Muscle of leg (tissue), 11 donors: ENCODE measurements around the gene CTAG2. TPM values are rescaled to one million over a fixed set of nuclear protein-coding genes. Genes with fewer than 3 reads are reported as not detected.

Experiments
- DNase-seq: peaks from one replicate; pipeline ENCODE4 v3.0.0; 2013
- H3K27ac ChIP-seq: one replicate; pipeline ENCODE4 v1.5.1; 2013; ENCODE audit warnings: mild to moderate bottlenecking, low read length, control low read depth
- H3K27me3 ChIP-seq: one replicate; pipeline ENCODE4 v1.6.1; 2013; ENCODE audit warnings: low read length; ENCODE audit not compliant: control insufficient read depth, insufficient read depth
- H3K36me3 ChIP-seq: one replicate; pipeline ENCODE4 v1.6.1; 2013; ENCODE audit warnings: low read length; ENCODE audit not compliant: control insufficient read depth, insufficient read depth
- H3K4me1 ChIP-seq: one replicate; pipeline ENCODE4 v1.6.1; 2013; ENCODE audit warnings: low read length; ENCODE audit not compliant: control insufficient read depth, insufficient read depth
- H3K4me3 ChIP-seq: one replicate; pipeline ENCODE4 v1.5.1; 2013; ENCODE audit warnings: low read length, control low read depth
- H3K9me3 ChIP-seq: replicated peaks from 2 replicates; pipeline ENCODE4 v1.6.1; 2013; ENCODE audit warnings: low read depth, low read length; ENCODE audit not compliant: control insufficient read depth
- WGBS: methylation state at CpG from one replicate; pipeline ENCODE4 v1.1.5; 2013; ENCODE audit warnings: missing lambda C conversion rate; ENCODE audit not compliant: insufficient coverage; 5-methylcytosine and 5-hydroxymethylcytosine counted together
- polyA plus RNA-seq, 8 donors: library from polyadenylated mRNA; unstranded; fragments of 120-200 nt; gene quantifications; one replicate each; pipeline versions ENCODE4 v1.2.1 to v1.2.3, GENCODE V29; 2013; ENCODE audit warnings: inconsistent platforms in 1 of 8, low replicate concordance in 1 of 8; ENCODE audit not compliant: insufficient read length in 8 of 8, insufficient read depth in 1 of 8
- total RNA-seq: library from RNA; stranded (reverse); fragments of 120-200 nt; gene quantifications from one replicate; pipeline ENCODE4 v1.2.4, GENCODE V29; 2013

Gene CTAG2
- total and polyA plus RNA-seq, 9 donors: not detected

DNA sequence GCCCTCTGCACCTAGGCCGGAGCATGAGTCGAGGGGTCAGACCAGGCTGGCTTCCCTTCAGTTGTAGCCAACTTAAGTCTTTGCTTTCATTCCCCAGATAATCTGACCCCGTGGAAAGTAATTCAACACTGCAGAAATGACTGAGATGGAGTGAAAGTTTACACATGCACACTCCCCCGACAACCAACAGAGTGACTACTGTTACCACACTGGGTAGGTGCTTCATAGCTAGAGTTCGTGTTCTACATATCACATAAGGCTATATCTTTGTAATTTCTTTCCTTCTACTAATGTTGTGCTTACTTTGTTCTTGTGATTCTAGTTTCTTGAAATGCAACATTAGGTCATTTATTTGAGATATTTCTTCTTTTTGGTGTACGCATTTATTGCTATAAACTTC is 7.2 kb upstream of the CTAG2 start:
- DNase-seq: no peak
- H3K4me1 ChIP-seq: no peaks in the 10 kb centered on the region
- WGBS: 78% methylated on average over 2 of the region's 6 CpGs
- H3K27ac ChIP-seq: no peak overlapping the region
- H3K36me3 ChIP-seq: no peaks in the 10 kb centered on the region
- H3K27me3 ChIP-seq: no peaks in the 10 kb centered on the region
- H3K4me3 ChIP-seq: no peak overlapping the region
- H3K9me3 ChIP-seq: peaks cover 5% of the 10 kb centered on the region

DNA sequence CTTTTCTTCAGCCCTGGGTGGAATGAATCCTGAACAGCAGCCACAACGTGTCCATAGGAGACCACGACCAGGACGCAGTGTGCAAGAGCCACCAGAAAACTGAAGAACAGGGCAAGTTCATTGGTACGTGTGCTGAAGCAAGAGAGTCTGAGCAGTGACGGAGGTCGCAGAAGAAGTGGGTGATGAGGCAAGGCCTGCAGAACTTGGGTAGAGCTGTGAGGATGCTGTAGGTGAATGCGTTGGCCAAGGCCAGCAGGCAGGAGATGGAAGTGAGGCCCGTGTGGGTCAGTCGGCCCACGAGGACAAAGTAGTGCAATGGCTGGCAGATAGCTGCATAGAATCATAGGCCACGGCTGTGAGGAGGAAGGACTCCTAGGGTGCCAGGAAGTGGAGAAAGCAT is 5.6 kb upstream of the CTAG2 start:
- Histone ChIP-seq H3K36me3 (no peaks in the 10 kb centered on the region), H3K27me3 (no peaks in the 10 kb centered on the region), H3K9me3 (peaks cover 5% of the 10 kb centered on the region), H3K4me3 (no peak overlapping the region), H3K27ac (no peak overlapping the region), H3K4me1 (no peaks in the 10 kb centered on the region)
- DNase-seq: no peak
- 77% methylated on average over 11 of the region's 11 CpGs for WGBS

DNA sequence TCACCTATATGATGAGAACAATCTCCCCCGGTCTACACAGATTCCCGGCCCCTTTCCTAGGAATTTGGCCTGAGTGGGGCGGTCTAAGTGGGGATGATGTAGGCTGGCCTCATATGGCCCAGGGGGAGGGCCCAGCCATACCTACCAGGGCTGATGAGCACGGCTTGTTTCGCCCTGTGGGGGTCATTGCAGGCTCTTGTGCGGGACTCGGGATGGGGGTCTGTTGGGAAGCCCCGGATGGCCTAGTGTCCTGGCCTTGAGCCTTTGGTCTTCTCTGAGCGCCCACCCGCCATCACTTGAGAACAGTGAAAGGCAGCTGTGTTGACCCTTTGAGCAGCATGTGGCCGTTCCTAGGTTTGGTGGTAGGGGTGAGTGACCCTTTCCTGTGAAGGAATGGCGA is 4.8 kb upstream of the CTAG2 start:
- 94% methylated on average over 8 of the region's 12 CpGs for WGBS
- H3K36me3 ChIP-seq: no peaks in the 10 kb centered on the region

DNA sequence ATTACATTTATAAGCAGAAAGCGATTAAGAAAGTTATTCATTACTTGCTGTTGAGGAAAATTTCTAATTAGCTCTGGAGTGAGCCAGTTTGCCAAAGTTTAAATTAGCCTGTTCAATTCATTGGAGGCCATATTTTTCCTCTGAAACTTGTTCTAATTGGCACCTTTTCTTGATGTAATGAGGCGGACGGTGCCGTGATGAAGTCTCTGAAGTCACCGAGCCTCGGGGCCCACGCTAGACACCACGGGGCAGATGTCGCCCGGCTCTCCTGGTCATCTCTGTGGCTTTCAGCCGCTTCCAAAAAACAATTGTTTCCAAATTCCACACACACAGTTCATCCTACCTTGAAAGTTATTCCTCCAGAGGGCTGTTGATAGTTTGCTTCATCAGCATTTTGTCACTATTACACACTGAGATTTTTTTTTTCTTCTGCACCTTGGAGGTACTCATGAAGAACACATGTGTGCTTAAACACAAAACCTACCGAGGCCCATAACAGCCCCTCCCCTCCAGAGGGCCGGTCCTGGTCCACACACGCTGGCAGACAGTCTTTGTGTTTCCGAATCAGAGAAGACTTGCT is 3.9 kb upstream of the CTAG2 start:
- H3K27me3 ChIP-seq: no peaks in the 10 kb centered on the region
- H3K27ac ChIP-seq: no peak overlapping the region
- WGBS: 85% methylated on average over 11 of the region's 15 CpGs
- DNase-seq: no peak
- H3K9me3 ChIP-seq: peaks cover under 1% of the 10 kb centered on the region
- no peaks in the 10 kb centered on the region for H3K4me1 ChIP-seq
- no peaks in the 10 kb centered on the region for H3K36me3 ChIP-seq
- no peak overlapping the region for H3K4me3 ChIP-seq

More for the DNA sequence above, 4.8 kb upstream of the CTAG2 start:
- Histone ChIP-seq H3K4me1 (no peaks in the 10 kb centered on the region), H3K9me3 (peaks cover 5% of the 10 kb centered on the region), H3K27ac (no peak overlapping the region), H3K27me3 (no peaks in the 10 kb centered on the region), H3K4me3 (no peak overlapping the region)
- no peak for DNase-seq

DNA sequence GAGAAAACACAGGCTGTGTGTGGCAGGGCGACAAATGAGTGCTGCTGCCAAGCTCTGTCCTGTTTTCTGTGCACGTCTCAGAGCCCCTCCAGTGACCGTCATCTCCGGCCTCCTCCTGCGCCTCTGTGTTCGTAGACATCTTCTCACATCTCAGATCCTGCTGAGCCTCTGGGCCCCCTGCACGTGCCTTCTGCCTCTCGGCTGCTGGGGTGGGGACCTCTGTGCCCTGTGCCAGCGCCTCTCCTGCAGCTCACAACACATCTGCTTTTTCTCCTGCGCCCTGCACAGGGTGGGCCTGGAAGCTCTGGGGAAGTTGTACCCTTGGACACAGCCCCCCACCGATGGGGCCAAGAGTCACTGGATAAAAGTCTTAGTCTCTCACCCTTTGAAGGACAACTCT is 2.4 kb upstream of the CTAG2 start:
- H3K4me3 ChIP-seq: no peak overlapping the region
- H3K27ac ChIP-seq: no peak overlapping the region
- no peaks in the 10 kb centered on the region for H3K27me3 ChIP-seq
- no peaks in the 10 kb centered on the region for H3K9me3 ChIP-seq
- no peaks in the 10 kb centered on the region for H3K4me1 ChIP-seq
- H3K36me3 ChIP-seq: no peaks in the 10 kb centered on the region
- DNase-seq: no peak
- WGBS: 87% methylated on average over 10 of the region's 11 CpGs

DNA sequence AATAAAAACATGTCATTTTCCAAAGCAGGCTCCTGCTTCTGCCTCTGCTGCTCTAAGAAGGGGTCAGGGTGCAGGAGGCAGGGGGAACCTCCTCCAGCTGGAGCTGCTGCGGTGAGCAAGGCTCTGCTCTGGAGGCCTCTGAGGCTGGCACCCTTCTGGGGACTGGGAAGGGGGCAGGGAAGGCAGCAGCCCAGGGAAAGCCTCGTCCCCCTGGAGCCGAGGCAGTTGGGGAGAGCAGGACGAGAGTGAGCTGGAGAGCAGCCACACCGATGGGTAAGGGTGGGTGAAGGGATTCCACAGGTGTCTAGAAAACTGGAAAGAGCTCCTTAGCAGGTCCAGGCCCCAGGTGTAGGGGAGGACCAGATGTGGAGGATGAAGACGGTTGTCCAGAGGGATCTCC is 2.0 kb upstream of the CTAG2 start:
- Histone ChIP-seq H3K27ac (no peak overlapping the region), H3K4me3 (no peak overlapping the region), H3K27me3 (no peaks in the 10 kb centered on the region), H3K36me3 (no peaks in the 10 kb centered on the region), H3K4me1 (no peaks in the 10 kb centered on the region), H3K9me3 (no peaks in the 10 kb centered on the region)
- WGBS: 64% methylated on average over 6 of the region's 6 CpGs
- DNase-seq: no peak

DNA sequence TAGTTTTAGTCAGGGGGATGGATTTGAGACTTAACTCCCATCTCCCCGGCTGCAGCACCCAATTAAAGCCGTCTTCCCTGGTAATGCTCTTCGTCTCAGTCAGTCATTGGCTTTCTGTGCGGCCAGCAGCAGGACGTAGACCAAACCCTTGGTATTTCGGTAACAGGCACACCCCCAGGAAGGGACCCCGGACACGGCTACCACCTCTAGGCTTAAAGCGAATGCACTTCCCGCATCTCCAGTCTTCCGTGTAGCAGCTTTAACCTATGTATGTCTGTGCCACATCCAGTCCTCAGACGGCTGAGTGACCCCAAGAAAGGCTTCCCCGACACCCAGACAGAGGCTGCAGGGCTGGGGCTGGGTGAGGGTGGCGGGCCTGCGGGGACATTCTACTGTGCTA is 1.5 kb upstream of the CTAG2 start:
- Histone ChIP-seq H3K4me1 (no peaks in the 10 kb centered on the region), H3K9me3 (no peaks in the 10 kb centered on the region), H3K27ac (no peak overlapping the region), H3K36me3 (no peaks in the 10 kb centered on the region), H3K4me3 (no peak overlapping the region), H3K27me3 (no peaks in the 10 kb centered on the region)
- 90% methylated on average over 11 of the region's 15 CpGs for WGBS
- DNase-seq: no peak

DNA sequence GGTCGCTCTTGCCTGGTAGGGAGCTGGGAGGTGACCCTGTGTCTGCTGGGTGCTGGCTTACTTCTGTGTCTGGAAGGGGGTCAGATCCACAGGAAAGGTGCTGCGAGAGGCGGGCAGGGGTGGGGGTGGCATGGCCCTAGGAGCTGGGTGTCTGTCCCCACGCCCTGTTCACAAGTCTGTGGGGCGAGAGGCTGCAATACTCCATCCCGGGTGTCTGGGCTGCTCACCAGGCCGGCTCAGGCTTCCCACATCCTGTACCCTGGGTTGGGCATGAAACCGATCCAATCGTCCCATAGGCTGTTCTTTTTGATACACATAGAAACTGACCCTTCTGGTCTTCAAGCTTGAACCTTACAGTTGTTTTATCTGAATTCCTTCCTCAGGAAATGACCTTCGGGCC is 993 bp upstream of the CTAG2 start:
- WGBS: 83% methylated on average over 9 of the region's 10 CpGs

DNA sequence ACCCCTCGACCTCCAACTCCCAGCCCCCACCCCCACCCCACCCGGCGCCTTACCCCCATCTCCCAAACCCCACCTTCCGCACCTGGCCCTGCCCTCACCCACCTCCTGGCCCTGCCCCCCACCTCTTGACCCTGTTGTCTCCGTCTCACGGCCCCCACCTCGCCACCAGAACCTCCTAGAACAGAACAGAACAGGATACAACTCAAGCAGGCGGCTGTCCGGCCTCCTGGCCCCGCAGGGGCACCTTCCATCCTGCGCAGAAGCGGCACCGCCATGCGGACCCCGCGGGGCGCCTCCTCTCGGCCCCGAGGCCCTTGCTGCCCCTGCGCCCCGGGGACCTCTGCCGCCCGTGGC is 354 bp downstream of the CTAG2 start:
- no peaks in the 10 kb centered on the region for H3K4me1 ChIP-seq
- no peak for DNase-seq
- H3K27ac ChIP-seq: no peak overlapping the region
- H3K9me3 ChIP-seq: no peaks in the 10 kb centered on the region
- no peak overlapping the region for H3K4me3 ChIP-seq
- WGBS: 74% methylated on average over 3 of the region's 23 CpGs
- H3K36me3 ChIP-seq: no peaks in the 10 kb centered on the region
- H3K27me3 ChIP-seq: peaks cover 5% of the 10 kb centered on the region

More for the DNA sequence above, 993 bp upstream of the CTAG2 start:
- Histone ChIP-seq H3K4me3 (no peak overlapping the region), H3K4me1 (no peaks in the 10 kb centered on the region), H3K27me3 (peaks cover 3% of the 10 kb centered on the region), H3K36me3 (no peaks in the 10 kb centered on the region), H3K27ac (no peak overlapping the region), H3K9me3 (no peaks in the 10 kb centered on the region)
- no peak for DNase-seq

DNA sequence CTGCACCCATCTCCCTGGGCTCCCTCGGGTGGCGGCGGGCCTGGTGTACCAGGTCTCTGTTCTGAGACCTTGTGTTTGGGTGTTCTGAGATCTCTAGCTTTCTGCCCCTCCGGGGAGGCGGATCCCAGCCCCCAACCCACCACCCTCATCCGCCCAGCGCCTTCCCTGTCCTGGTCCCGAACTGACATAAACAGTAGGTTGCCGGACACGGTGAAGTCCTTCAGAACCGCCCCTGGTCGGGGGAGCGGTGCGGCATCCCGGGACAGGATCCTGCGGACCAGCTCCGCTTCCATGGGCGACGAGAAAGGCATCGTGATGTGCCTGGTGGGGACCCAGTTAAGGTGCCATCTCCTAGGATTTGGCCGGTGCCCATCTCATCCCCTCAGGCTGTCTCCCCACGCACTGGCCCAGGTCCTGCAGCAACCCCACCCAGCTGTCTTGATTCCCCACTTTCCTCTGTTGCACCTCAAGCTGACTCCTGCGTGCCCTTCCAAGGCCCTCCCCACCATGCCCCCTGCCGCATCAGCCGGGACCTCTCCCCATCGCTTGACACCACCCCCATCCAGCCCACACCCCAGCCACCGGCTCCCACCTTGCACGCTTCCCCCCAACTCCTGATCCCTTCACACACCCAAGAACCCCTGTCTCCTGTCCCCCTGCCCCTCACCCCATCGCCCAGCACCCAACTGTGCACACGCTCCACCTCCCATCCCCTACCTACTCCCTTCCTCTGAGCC is 900 bp downstream of the CTAG2 start:
- H3K27me3 ChIP-seq: peaks cover 5% of the 10 kb centered on the region
- no peaks in the 10 kb centered on the region for H3K4me1 ChIP-seq
- H3K27ac ChIP-seq: no peak overlapping the region
- no peak for DNase-seq
- no peaks in the 10 kb centered on the region for H3K9me3 ChIP-seq
- WGBS: 89% methylated on average over 27 of the region's 30 CpGs
- H3K36me3 ChIP-seq: no peaks in the 10 kb centered on the region
- H3K4me3 ChIP-seq: no peak overlapping the region

DNA sequence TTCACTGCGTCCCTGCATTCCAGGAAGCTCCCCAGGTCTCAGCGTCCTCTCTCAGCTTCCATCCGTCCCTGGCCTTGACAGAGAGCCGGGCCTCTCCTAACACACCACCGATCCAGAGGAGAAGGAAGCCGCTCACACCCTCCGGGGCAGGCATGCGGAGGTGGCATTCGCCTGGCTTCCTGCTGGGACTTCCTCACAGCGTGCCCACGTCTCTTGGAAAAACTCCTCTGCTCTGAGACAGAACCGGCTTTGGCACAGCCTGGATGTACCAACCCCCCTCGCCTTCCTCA is 3.2 kb downstream of the CTAG2 start:
- no peaks in the 10 kb centered on the region for H3K36me3 ChIP-seq
- H3K9me3 ChIP-seq: no peaks in the 10 kb centered on the region
- no peaks in the 10 kb centered on the region for H3K4me1 ChIP-seq
- 61% methylated on average over 4 of the region's 13 CpGs for WGBS
- H3K27me3 ChIP-seq: peaks cover 5% of the 10 kb centered on the region
- DNase-seq: no peak
- H3K27ac ChIP-seq: no peak overlapping the region
- H3K4me3 ChIP-seq: no peak overlapping the region
